Measurements from ENCODE around the gene PRDM7. TPM values are rescaled to one million over a fixed set of nuclear protein-coding genes. Genes with fewer than 3 reads are reported as not detected.
"Not testable (repeated sequence)": the region's sequence is repeated elsewhere in the genome, so short reads cannot be mapped to it uniquely, and the experiment has no call there.

The PRDM7 gene
- total RNA-seq, 2 donors from 2014 or later, result not detected

- DNase-seq, result no peak
- intact Hi-C loops (cut with DNase I, micrococcal nuclease), result no loop called here
- no peak for ATAC-seq
These were observed 1.4 kb upstream of the PRDM7 start for GRCh38 chr16:90078579-90078895.

- DNase-seq (peak; percentile 47 to 70), ATAC-seq (peak; percentile 58)
- intact Hi-C loops (cut with DNase I, micrococcal nuclease), result no loop called here
These were observed 837 bp upstream of the PRDM7 start for GRCh38 chr16:90077757-90078578.

- DNase-seq (no peak), ATAC-seq (no peak)
- intact Hi-C loops (cut with DNase I, micrococcal nuclease), result no loop called here
These were observed 4.6 kb downstream of the PRDM7 start for GRCh38 chr16:90072442-90073105.

- intact Hi-C loops (cut with DNase I, micrococcal nuclease), result no loop called here
- ATAC-seq (no peak), DNase-seq (no peak)
These were observed 6.7 kb downstream of the PRDM7 start for GRCh38 chr16:90070440-90070839.

- intact Hi-C loops (cut with DNase I, micrococcal nuclease), result no loop called here
- ATAC-seq (no peak), DNase-seq (no peak)
These were observed 15.7 kb downstream of the PRDM7 start for GRCh38 chr16:90061437-90061836.

- intact Hi-C loops (cut with DNase I, micrococcal nuclease), result no loop called here
- DNase-seq (no peak), ATAC-seq (no peak)
These were observed 19.4 kb downstream of the PRDM7 start for GRCh38 chr16:90057738-90058173.

GRCh38 chr16:90056521-90056920 lies 20.6 kb downstream of the PRDM7 start:
- DNase-seq; intact Hi-C loops (cut with DNase I, micrococcal nuclease); ATAC-seq: not testable (repeated sequence)

GRCh38 chr16:90055371-90055770 lies 21.8 kb downstream of the PRDM7 start:
- ATAC-seq (no peak), DNase-seq (no peak)
- intact Hi-C loops (cut with DNase I, micrococcal nuclease), result no loop called here

GRCh38 chr16:90054554-90054953 lies 22.6 kb downstream of the PRDM7 start:
- ATAC-seq (no peak), DNase-seq (no peak)
- intact Hi-C loops (cut with DNase I, micrococcal nuclease), result no loop called here

GRCh38 chr16:90053902-90054500 lies 23.1 kb downstream of the PRDM7 start:
- no peak for ATAC-seq
- intact Hi-C loops (cut with DNase I, micrococcal nuclease), result no loop called here
- DNase-seq, result no peak

- ATAC-seq (no peak), DNase-seq (no peak)
These were observed 26.2 kb downstream of the PRDM7 start for GRCh38 chr16:90050969-90051368.

GRCh38 chr16:90048737-90049330 lies 28.3 kb downstream of the PRDM7 start:
- DNase-seq (no peak), ATAC-seq (no peak)
- intact Hi-C loops (cut with DNase I, micrococcal nuclease), result no loop called here

More at GRCh38 chr16:90050969-90051368, 26.2 kb downstream of the PRDM7 start:
- intact Hi-C loops (cut with DNase I, micrococcal nuclease), result no loop called here

- ATAC-seq, result no peak
- intact Hi-C loops (cut with DNase I, micrococcal nuclease), result no loop called here
- no peak for DNase-seq
These were observed 28.8 kb downstream of the PRDM7 start for GRCh38 chr16:90048347-90048722.

- ATAC-seq (peak; percentile 18), DNase-seq (no peak)
- intact Hi-C loops (cut with DNase I, micrococcal nuclease), result no loop called here
These were observed 29.3 kb downstream of the PRDM7 start for GRCh38 chr16:90047714-90048346.

GRCh38 chr16:90046971-90047713 lies 30.0 kb downstream of the PRDM7 start:
- peak; percentile 42 for ATAC-seq
- DNase-seq, result peak; percentile 59 to 60
- intact Hi-C loops (cut with DNase I, micrococcal nuclease), result no loop called here

- intact Hi-C loops (cut with DNase I, micrococcal nuclease), result no loop called here
- DNase-seq (no peak), ATAC-seq (no peak)
These were observed 30.8 kb downstream of the PRDM7 start for GRCh38 chr16:90046122-90046970.

GRCh38 chr16:90044111-90044551 lies 33.0 kb downstream of the PRDM7 start:
- DNase-seq (peak; percentile 49 to 77), ATAC-seq (peak; percentile 82)
- intact Hi-C loops (cut with DNase I, micrococcal nuclease), result no loop called here

- intact Hi-C loops (cut with DNase I, micrococcal nuclease), result no loop called here
- DNase-seq (no peak), ATAC-seq (no peak)
These were observed 33.6 kb downstream of the PRDM7 start for GRCh38 chr16:90043526-90043925.
